Measurements from ENCODE around the gene TASOR.

TASOR gene

DNA sequence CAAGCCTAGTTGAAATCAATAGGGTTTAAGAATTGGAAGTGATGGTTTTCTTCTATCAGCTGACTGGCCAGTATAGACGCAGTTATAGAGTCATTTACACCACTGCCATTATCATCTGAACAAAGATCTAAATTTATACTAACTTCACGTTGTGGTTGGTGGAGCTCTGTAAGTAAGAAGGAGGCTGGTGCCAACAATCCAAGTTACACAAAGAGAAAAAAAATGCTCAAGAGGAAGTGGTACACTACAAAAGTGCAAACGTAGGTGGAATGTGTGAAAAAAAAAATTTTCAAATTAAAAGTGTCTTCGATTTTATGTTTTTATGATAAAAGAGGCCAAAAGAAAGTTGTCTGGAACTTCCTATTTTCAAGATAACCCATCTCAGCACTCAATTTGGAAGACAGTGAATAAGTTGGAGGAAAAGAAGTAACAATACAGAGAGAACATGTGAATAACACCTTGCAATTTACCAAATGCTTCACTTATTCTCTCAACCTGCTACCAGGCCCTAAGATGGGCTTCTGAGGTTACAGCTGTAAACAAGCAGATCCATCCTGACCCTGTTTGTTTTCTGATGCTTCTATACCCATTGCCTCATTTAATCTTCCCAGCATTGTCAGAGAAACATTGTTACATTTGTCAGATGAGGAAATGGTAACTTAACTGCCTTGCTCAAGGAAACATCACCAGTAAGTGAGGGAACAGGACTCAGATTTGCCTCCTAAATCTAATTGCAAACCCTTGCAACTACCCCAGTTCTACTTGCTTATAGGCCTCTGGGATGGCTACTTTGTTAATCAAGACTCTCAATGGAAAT, 12.0 kb upstream of the TASOR start:
- TF ChIP-seq REST (IDR thresholded peaks at IDR 0.05; ENCODE audit: insufficient read depth in 1 of 2, low read depth in 2 of 2, low read length in 2 of 2) (no peak), POLR2AphosphoS5 (IDR thresholded peaks at IDR 0.05; ENCODE audit: low read depth, low read length) (no peak), TAF1 (IDR thresholded peaks at IDR 0.05; ENCODE audit: borderline replicate concordance, insufficient read depth, low read length) (no peak), SIN3A (IDR thresholded peaks at IDR 0.05; ENCODE audit: borderline replicate concordance, insufficient read depth, low read length) (no peak), FOXP2 (optimal IDR thresholded peaks at IDR 0.05; ENCODE audit: borderline replicate concordance, extremely low read depth, extremely low read length, insufficient read depth) (no peak)

DNA sequence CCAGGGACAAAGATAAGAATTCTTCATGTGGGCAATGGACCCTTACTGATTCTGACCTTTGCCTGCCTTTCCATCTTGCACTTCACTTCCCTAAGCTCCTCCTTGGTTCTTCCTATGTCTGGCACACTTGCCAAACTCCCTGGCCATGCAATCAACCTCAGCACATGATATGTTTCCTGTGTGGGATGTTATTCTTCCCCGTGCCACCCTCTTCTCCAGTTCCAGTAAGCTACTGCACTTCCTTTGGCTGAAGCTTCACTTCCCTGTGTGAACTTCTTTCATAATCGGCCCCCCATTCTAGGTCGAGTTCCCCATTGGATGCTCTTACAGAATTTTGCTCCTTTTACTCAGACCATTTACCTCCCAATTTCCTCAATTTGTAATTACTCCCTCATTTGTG, 10.7 kb upstream of the TASOR start:
- TF ChIP-seq SIN3A (IDR thresholded peaks at IDR 0.05; ENCODE audit: borderline replicate concordance, insufficient read depth, low read length), result no peak
- TF ChIP-seq TAF1 (IDR thresholded peaks at IDR 0.05; ENCODE audit: borderline replicate concordance, insufficient read depth, low read length), result no peak
- TF ChIP-seq POLR2AphosphoS5 (IDR thresholded peaks at IDR 0.05; ENCODE audit: low read depth, low read length), result no peak
- no peak for TF ChIP-seq REST (IDR thresholded peaks at IDR 0.05; ENCODE audit: insufficient read depth in 1 of 2, low read depth in 2 of 2, low read length in 2 of 2)
- no peak for TF ChIP-seq FOXP2 (optimal IDR thresholded peaks at IDR 0.05; ENCODE audit: borderline replicate concordance, extremely low read depth, extremely low read length, insufficient read depth)

- TF ChIP-seq POLR2AphosphoS5 (IDR thresholded peaks at IDR 0.05; ENCODE audit: low read depth, low read length) (no peak), SIN3A (IDR thresholded peaks at IDR 0.05; ENCODE audit: borderline replicate concordance, insufficient read depth, low read length) (no peak), FOXP2 (optimal IDR thresholded peaks at IDR 0.05; ENCODE audit: borderline replicate concordance, extremely low read depth, extremely low read length, insufficient read depth) (no peak), TAF1 (IDR thresholded peaks at IDR 0.05; ENCODE audit: borderline replicate concordance, insufficient read depth, low read length) (no peak), REST (IDR thresholded peaks at IDR 0.05; ENCODE audit: insufficient read depth in 1 of 2, low read depth in 2 of 2, low read length in 2 of 2) (no peak)
Measured at GRCh38 chr3:56691165-56692000, 8.3 kb upstream of the TASOR start.

DNA sequence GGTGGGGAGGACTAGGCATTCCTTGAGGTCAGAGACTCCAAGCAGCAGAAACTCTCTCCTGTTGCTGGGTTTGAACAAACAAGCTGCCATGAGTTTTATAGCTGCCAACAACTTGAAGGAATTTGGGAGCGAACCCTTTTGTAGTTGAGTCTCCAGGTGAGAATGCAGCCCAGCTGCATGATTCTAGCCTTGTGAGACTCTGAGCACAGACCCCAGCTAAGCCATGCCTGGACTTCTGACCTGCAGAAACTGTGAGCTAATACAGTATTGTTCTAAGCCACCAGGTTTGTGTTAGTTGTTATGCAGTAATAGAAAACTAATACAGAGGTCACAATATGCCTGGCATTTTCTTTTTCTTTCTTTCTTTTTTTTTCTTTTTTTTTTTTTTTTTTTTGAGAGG, 6.2 kb upstream of the TASOR start:
- TF ChIP-seq POLR2AphosphoS5 (IDR thresholded peaks at IDR 0.05; ENCODE audit: low read depth, low read length), result no peak
- TF ChIP-seq SIN3A (IDR thresholded peaks at IDR 0.05; ENCODE audit: borderline replicate concordance, insufficient read depth, low read length), result no peak
- no peak for TF ChIP-seq FOXP2 (optimal IDR thresholded peaks at IDR 0.05; ENCODE audit: borderline replicate concordance, extremely low read depth, extremely low read length, insufficient read depth)
- no peak for TF ChIP-seq REST (IDR thresholded peaks at IDR 0.05; ENCODE audit: insufficient read depth in 1 of 2, low read depth in 2 of 2, low read length in 2 of 2)
- TF ChIP-seq TAF1 (IDR thresholded peaks at IDR 0.05; ENCODE audit: borderline replicate concordance, insufficient read depth, low read length), result no peak

All from PFSK-1 (cell line).